Measurements from ENCODE around the gene TSC2.

Gene TSC2

DNA sequence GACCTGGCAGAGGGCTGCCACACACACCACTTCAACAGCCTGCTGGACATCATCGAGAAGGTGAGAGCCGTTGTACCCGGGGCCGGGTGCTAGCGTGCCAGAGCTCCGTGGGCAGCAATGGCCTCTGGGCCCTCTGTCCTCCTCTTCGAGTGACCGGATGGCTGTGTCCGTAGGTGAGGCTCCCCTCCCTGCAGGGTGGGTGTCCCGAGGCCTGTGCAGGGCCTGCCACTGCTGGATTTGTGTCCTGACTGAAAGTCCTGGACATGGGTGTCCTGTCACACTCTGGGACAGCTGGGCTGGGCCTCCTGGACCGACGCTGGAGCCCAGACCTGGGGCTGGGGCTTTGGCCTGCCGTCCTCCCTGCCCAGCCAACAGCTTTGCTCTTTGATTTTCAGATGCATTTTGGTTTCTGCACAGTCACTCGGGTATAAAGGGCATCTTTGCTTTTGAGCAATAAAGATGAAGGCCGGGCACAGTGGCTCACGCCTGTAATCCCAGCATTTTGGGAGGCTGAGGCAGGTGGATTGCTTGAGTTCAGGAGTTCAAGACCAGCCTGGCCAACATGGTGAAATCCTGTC, 16.7 kb downstream of the TSC2 start:
- TF ChIP-seq, protein P1, sequence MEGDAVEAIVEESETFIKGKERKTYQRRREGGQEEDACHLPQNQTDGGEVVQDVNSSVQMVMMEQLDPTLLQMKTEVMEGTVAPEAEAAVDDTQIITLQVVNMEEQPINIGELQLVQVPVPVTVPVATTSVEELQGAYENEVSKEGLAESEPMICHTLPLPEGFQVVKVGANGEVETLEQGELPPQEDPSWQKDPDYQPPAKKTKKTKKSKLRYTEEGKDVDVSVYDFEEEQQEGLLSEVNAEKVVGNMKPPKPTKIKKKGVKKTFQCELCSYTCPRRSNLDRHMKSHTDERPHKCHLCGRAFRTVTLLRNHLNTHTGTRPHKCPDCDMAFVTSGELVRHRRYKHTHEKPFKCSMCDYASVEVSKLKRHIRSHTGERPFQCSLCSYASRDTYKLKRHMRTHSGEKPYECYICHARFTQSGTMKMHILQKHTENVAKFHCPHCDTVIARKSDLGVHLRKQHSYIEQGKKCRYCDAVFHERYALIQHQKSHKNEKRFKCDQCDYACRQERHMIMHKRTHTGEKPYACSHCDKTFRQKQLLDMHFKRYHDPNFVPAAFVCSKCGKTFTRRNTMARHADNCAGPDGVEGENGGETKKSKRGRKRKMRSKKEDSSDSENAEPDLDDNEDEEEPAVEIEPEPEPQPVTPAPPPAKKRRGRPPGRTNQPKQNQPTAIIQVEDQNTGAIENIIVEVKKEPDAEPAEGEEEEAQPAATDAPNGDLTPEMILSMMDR (IDR thresholded peaks at IDR 0.05; ENCODE audit: insufficient read depth, missing control alignments) = no peak
- DNase-seq (ENCODE audit: insufficient read length, low spot score) (no peak), FAIRE-seq (no peak)

DNA sequence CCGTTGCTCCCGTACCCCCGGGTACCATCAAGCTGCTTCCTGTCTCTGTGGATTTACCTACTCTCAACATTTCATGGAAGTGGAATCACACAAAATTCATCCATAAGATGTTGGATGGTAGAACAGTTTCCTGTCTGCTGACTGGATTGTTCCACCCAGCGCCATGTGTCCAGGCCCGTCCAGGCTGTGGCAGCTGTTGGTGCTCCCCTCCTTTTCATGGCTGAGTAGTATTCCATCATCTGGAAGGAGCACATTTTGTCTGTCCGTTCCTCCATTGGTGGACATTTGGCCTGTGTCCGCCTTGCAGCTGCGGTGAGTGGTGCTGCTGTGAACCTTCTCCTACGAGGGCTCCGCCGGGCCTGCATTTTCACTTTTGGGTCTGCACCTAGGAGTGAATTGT, 18.4 kb downstream of the TSC2 start:
- no peak for DNase-seq (ENCODE audit: insufficient read length, low spot score)
- no peak for FAIRE-seq
- TF ChIP-seq, protein P1 (IDR thresholded peaks at IDR 0.05; ENCODE audit: insufficient read depth, missing control alignments) = no peak

DNA sequence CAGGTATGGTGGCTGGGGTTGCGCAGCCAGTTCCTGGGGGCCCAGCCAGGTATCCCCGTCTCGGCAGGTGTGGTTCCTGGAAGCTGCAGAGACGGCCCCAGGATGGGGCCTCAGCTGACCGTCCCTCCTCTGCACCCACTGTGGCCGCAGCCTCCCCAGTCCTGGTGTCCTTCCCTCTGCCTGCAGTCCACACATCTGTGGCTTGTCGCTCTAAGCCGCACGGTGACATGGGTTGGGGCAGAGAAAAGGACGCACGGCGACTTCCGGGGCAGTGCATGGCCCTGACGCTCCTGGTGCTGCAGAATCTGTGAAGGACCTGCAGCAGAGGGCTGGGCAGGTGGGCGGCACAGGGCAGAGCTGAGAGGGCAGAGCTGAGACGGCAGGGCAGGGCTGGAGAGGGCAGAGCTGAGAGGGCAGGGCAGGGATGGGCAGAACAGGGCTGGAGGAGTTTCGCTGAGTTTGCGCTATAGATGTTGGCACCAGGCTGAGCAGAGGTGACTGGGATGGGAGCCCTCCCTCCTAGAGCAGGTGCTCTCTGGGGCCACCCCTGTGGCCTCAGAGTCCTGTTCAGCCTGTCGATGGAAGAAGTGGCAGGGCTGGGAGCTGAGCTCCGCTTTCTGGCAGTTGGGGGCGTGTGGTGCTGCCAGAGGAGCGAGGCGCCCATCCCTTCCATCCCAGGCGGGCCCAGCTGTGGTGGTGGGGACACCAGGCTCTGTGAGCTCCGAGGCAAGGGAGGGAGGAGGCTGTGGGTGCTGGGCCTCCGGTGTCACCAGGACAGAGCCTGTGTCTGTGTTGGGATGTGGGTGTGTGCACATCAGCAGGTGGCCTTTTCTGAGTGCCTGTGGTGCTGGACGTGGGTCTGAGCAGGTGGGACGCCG, 23.0 kb downstream of the TSC2 start:
- no peak for FAIRE-seq

DNA sequence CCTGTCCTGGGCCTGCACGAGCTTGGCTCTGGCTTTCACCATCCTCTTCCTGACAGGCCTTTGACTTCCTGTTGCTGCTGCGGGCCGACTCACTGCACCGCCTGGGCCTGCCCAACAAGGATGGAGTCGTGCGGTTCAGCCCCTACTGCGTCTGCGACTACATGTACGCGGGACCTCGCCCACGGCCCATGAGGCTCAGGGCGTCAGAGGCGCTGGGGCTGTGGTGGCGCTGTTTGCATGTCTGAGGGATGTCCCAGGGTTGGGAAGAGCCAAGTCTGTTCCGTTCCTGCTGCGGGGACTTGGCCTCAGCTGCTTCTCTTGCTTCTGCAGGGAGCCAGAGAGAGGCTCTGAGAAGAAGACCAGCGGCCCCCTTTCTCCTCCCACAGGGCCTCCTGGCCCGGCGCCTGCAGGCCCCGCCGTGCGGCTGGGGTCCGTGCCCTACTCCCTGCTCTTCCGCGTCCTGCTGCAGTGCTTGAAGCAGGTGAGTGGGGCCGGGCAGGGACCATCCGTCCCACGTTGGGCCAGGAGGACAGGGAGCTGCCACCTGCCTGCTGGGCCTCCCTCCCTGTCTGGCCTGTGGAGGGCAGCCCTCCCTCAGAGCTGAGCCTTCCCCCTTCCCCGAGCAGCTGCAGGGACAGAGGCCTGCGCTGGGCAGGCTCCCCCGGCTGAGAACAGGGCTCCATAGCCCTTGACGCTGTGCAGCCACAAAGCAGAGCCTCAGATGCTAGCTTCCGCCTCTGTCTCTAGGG, 23.8 kb downstream of the TSC2 start:
- DNase-seq (ENCODE audit: insufficient read length, low spot score) = no peak
- TF ChIP-seq, protein P1 (IDR thresholded peaks at IDR 0.05; ENCODE audit: insufficient read depth, missing control alignments) = no peak
- FAIRE-seq = no peak

More for the DNA sequence above, 23.0 kb downstream of the TSC2 start:
- TF ChIP-seq, protein P1 (IDR thresholded peaks at IDR 0.05; ENCODE audit: insufficient read depth, missing control alignments) = no peak
- DNase-seq (ENCODE audit: insufficient read length, low spot score) = no peak

DNA sequence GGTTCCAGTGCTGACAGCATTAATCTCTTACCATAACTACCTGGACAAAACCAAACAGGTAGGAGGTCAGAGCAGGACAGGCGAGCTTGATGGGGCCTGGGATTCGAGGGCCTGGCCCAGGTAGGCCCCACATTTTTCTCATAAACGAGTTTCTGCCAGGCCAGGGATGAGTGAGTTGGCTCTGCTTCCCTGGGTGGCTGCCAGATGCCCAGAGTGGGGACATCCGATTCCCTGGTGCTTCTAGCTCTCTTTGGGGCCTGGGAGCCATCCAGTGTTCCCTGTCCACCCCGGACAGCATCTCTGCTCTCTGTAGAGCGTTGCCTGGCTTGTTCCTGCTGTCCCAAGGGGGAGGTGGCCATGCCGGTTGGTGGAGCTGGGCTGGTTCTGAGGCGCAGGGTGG, 25.1 kb downstream of the TSC2 start:
- no peak for FAIRE-seq
- no peak for DNase-seq (ENCODE audit: insufficient read length, low spot score)
- TF ChIP-seq, protein P1 (IDR thresholded peaks at IDR 0.05; ENCODE audit: insufficient read depth, missing control alignments) = no peak

DNA sequence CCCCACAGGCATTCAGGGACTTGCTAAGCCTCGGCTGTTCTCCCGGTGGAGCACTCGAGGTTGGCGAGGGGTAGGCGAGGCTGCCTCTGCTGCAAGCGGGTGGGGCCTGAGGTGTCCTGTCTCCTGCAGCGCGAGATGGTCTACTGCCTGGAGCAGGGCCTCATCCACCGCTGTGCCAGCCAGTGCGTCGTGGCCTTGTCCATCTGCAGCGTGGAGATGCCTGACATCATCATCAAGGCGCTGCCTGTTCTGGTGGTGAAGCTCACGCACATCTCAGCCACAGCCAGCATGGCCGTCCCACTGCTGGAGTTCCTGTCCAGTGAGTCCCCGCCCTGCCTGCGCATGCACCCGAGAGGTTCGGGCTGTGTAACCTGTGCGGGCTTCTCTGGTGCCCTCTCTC, 26.3 kb downstream of the TSC2 start:
- TF ChIP-seq, protein P1 (IDR thresholded peaks at IDR 0.05; ENCODE audit: insufficient read depth, missing control alignments) = no peak
- FAIRE-seq (no peak), DNase-seq (ENCODE audit: insufficient read length, low spot score) (no peak)

Data from D721Med (cell line).